Muscle of leg (tissue), 11 donors: ENCODE results near the gene CTXND1. TPM values are rescaled to one million over a fixed set of nuclear protein-coding genes. Genes with fewer than 3 reads are reported as not detected.
A peak's percentile ranks its signal among the peaks of the same experiment; 100 is the strongest.

ENCODE experiments used
- DNase-seq: peaks from one replicate; pipeline ENCODE4 v3.0.0; 2013
- H3K27ac ChIP-seq: one replicate; pipeline ENCODE4 v1.5.1; 2013; ENCODE audit warnings: mild to moderate bottlenecking, low read length, control low read depth
- H3K27me3 ChIP-seq: one replicate; pipeline ENCODE4 v1.6.1; 2013; ENCODE audit warnings: low read length; ENCODE audit not compliant: control insufficient read depth, insufficient read depth
- H3K36me3 ChIP-seq: one replicate; pipeline ENCODE4 v1.6.1; 2013; ENCODE audit warnings: low read length; ENCODE audit not compliant: control insufficient read depth, insufficient read depth
- H3K4me1 ChIP-seq: one replicate; pipeline ENCODE4 v1.6.1; 2013; ENCODE audit warnings: low read length; ENCODE audit not compliant: control insufficient read depth, insufficient read depth
- H3K4me3 ChIP-seq: one replicate; pipeline ENCODE4 v1.5.1; 2013; ENCODE audit warnings: low read length, control low read depth
- H3K9me3 ChIP-seq: replicated peaks from 2 replicates; pipeline ENCODE4 v1.6.1; 2013; ENCODE audit warnings: low read depth, low read length; ENCODE audit not compliant: control insufficient read depth
- WGBS: methylation state at CpG from one replicate; pipeline ENCODE4 v1.1.5; 2013; ENCODE audit warnings: missing lambda C conversion rate; ENCODE audit not compliant: insufficient coverage; 5-methylcytosine and 5-hydroxymethylcytosine counted together
- polyA plus RNA-seq, 8 donors: library from polyadenylated mRNA; unstranded; fragments of 120-200 nt; gene quantifications; one replicate each; pipeline versions ENCODE4 v1.2.1 to v1.2.3, GENCODE V29; 2013; ENCODE audit warnings: inconsistent platforms in 1 of 8, low replicate concordance in 1 of 8; ENCODE audit not compliant: insufficient read length in 8 of 8, insufficient read depth in 1 of 8
- total RNA-seq: library from RNA; stranded (reverse); fragments of 120-200 nt; gene quantifications from one replicate; pipeline ENCODE4 v1.2.4, GENCODE V29; 2013

Gene CTXND1
- total and polyA plus RNA-seq, 9 donors = 0.44 to 1.9 (median 0.83) TPM

DNA sequence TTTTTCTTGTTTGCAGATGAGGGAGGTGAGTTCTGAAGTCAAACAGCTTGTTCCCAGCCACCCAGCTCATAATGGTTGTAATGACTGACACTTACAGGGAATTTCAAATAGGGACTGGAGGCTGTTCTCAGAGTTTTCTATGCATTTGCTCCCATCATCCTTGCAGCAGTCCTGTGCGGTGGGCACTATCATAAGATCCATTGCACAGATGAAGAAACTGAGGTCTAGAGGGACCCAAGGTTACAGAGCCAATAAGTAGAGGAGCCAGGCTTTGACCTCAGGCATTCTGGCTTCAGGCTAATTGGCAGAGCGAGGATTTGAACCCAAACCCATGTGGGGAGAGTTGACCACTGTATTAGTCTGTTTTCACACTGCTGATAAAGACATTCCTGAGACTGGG lies 66.9 kb downstream of the CTXND1 start:
- Histone ChIP-seq H3K9me3 (no peaks in the 10 kb centered on the region), H3K4me1 (peaks cover 27% of the 10 kb centered on the region), H3K27ac (no peak overlapping the region), H3K36me3 (peaks cover 16% of the 10 kb centered on the region), H3K27me3 (no peaks in the 10 kb centered on the region), H3K4me3 (no peak overlapping the region)
- whole genome bisulfite sequencing = 95% methylated on average over 2 of the region's 2 CpGs
- DNase-seq = no peak

DNA sequence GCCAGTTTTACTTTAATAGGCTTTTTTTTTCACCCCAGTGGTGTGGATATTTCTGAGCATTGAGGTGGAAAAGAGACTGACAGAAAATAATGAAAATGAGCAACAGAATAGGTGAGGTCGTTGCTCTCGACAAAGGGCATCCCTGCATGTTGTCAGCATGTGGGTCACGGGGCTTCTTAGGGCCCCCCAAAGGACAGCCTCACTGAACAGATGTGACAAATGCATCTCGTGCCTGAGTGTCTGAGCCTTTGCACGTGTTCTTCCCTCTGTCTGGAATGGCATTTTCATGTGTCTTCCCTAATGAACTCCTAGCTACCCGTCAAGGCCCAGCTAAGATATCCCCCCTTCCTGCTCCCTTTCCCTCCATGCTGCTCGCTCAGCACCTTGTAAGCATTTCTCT lies 67.5 kb downstream of the CTXND1 start:
- H3K4me3 ChIP-seq = no peak overlapping the region
- no peak for DNase-seq
- peaks cover 27% of the 10 kb centered on the region for H3K4me1 ChIP-seq
- no peaks in the 10 kb centered on the region for H3K9me3 ChIP-seq
- WGBS = 85% methylated on average over 6 of the region's 7 CpGs
- no peaks in the 10 kb centered on the region for H3K27me3 ChIP-seq
- no peak overlapping the region for H3K27ac ChIP-seq
- H3K36me3 ChIP-seq = peaks cover 16% of the 10 kb centered on the region

DNA sequence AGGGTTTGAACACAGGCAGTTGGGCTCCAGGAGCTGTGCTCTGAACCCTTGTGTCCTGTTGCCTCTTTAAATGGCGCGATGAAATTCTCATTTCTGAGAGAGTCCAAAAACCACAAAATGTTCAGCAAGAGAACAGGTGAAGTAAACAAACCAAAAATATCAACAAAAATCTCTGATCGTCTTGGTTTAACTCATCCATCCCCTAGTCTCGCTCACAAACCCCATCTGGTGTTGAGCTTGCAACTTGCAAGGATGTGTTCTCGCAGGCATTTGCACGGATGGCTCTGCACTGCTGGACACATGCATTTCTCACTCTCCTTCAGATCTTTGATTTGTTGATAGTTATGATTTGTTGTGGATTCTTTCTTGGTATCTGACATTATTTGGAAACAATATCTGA lies 68.1 kb downstream of the CTXND1 start:
- H3K27ac ChIP-seq = no peak overlapping the region
- H3K9me3 ChIP-seq = no peaks in the 10 kb centered on the region
- no peaks in the 10 kb centered on the region for H3K27me3 ChIP-seq
- peaks cover 16% of the 10 kb centered on the region for H3K36me3 ChIP-seq
- WGBS = 67% methylated on average over 3 of the region's 6 CpGs
- H3K4me1 ChIP-seq = peaks cover 29% of the 10 kb centered on the region
- DNase-seq = peak; percentile 16
- H3K4me3 ChIP-seq = no peak overlapping the region

DNA sequence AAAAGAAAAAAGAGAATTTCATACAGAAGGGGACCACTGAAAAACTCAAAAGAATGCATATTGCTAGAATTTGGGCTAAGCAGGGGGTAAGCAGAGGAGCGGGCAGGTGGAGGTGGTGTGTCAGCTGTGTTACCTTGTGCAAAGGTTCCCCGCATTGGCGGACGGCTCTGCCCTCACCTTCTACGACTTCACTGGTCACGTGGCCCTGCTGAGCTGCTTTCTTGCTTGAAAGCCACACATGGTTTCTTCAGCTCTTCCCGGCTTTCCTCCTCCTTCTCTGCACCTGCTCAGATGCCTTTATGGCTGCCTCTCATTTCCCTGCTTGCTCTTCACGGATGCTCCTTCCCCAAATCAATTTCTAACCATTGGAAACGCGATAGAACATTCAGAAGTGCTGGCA lies 68.7 kb downstream of the CTXND1 start:
- peak; percentile 14 for DNase-seq
- no peak overlapping the region for H3K4me3 ChIP-seq
- whole genome bisulfite sequencing = 85% methylated on average over 10 of the region's 10 CpGs
- peaks cover 16% of the 10 kb centered on the region for H3K36me3 ChIP-seq
- no peak overlapping the region for H3K27ac ChIP-seq
- H3K27me3 ChIP-seq = no peaks in the 10 kb centered on the region
- H3K4me1 ChIP-seq = peaks cover 29% of the 10 kb centered on the region
- H3K9me3 ChIP-seq = no peaks in the 10 kb centered on the region

DNA sequence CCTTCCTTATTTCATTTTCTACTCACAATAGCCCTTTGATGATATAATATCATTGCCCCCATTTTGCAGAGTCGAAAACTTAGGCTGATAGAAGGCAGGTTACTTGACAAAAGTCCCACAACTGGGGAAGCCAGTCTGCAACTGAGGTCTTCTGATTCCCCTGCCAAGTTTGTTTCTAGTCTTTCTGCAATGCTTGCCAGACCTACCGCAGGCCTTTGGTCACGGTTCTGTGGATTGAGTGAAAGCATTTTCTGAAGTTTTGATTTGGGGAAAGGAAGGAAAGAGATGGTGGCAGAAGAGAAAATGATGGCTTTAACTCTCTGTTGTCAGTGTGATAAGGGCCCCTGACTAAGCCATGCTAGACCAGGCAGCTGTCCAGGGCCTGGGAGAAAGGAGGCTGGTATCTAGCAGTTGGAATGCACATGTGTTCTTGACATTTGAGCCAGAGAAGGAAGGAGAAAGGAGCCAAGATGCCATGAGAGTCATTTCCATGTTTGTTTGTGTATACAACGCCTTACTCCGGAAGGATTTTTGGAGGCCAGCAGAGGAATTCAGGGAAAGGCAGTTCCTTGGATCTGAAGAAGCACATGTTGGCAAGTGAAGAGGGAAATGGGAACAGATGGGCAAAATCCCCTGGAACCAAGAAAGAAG lies 69.3 kb downstream of the CTXND1 start:
- Histone ChIP-seq H3K36me3 (peaks cover 16% of the 10 kb centered on the region), H3K4me1 (peaks cover 29% of the 10 kb centered on the region), H3K27ac (no peak overlapping the region), H3K4me3 (no peak overlapping the region), H3K9me3 (no peaks in the 10 kb centered on the region), H3K27me3 (no peaks in the 10 kb centered on the region)
- 64% methylated on average over 4 of the region's 5 CpGs for WGBS
- DNase-seq = peak; percentile 78

DNA sequence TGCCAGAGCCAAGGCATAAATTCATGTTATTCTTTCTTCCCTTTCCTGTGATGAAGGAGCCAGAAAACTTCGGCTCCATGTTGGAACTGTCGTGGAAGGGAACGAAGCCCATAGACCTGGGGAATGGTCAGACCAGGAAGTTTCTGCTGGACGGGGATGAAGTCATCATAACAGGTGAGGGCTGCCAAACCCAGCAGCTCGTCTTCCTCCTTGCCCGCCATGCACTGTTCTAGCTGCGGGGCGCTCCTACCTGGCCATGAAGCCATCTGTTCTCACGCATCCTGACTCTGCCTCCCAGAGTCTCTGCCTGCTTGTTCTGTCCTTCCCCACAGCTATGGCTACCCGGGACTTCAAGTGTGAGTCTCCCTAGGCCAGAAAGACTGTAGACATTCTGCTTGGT lies 71.0 kb downstream of the CTXND1 start:
- H3K27me3 ChIP-seq = no peaks in the 10 kb centered on the region
- no peak overlapping the region for H3K4me3 ChIP-seq
- peaks cover 29% of the 10 kb centered on the region for H3K4me1 ChIP-seq
- no peak for DNase-seq
- no peaks in the 10 kb centered on the region for H3K9me3 ChIP-seq
- no peak overlapping the region for H3K27ac ChIP-seq
- 86% methylated on average over 9 of the region's 10 CpGs for whole genome bisulfite sequencing
- H3K36me3 ChIP-seq = peaks cover 11% of the 10 kb centered on the region

DNA sequence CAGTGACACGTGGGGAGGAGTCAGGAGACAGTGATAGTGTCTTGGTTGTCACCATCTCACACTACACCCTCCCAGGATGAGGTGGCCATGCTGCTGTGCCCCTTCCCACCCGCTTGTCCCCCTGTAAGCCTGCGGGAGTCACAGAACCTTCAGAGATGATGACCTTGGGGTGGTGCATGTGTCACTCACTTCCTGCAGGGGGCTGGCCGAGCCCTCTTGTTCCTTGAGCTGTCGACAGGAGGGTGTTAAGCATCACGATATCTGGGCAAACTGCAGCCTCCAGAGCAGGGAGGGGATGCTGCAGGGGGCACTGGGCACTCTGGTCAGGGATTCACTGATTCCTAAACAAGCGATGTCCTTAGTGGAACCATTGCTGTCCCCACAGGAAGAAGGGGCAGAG lies 71.5 kb downstream of the CTXND1 start:
- H3K36me3 ChIP-seq = peaks cover 6% of the 10 kb centered on the region
- no peak overlapping the region for H3K4me3 ChIP-seq
- H3K9me3 ChIP-seq = no peaks in the 10 kb centered on the region
- no peak for DNase-seq
- WGBS = 56% methylated on average over 5 of the region's 7 CpGs
- H3K27ac ChIP-seq = no peak overlapping the region
- peaks cover 29% of the 10 kb centered on the region for H3K4me1 ChIP-seq
- H3K27me3 ChIP-seq = no peaks in the 10 kb centered on the region

DNA sequence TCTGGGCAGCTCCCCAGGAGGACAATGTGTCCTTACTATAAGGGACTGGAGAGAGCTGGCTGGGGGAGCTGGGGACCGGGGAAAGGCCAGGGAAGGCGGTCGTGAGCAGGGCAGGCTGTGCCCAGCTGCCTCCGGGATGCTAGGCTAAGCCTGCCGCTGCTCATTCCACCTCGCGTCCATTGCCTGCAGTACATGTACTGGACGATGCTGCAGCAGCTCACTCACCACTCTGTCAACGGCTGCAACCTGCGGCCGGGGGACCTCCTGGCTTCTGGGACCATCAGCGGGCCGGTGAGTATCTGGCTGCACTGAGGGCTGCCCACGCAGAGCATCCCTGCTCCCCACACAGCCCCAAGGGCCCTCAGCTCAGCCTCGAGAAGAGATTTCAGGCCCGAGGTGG lies 72.1 kb downstream of the CTXND1 start:
- Histone ChIP-seq H3K36me3 (peaks cover 3% of the 10 kb centered on the region), H3K27me3 (no peaks in the 10 kb centered on the region), H3K27ac (no peak overlapping the region), H3K4me3 (no peak overlapping the region), H3K9me3 (no peaks in the 10 kb centered on the region), H3K4me1 (peaks cover 29% of the 10 kb centered on the region)
- WGBS = 84% methylated on average over 13 of the region's 16 CpGs
- peak; percentile 23 for DNase-seq

DNA sequence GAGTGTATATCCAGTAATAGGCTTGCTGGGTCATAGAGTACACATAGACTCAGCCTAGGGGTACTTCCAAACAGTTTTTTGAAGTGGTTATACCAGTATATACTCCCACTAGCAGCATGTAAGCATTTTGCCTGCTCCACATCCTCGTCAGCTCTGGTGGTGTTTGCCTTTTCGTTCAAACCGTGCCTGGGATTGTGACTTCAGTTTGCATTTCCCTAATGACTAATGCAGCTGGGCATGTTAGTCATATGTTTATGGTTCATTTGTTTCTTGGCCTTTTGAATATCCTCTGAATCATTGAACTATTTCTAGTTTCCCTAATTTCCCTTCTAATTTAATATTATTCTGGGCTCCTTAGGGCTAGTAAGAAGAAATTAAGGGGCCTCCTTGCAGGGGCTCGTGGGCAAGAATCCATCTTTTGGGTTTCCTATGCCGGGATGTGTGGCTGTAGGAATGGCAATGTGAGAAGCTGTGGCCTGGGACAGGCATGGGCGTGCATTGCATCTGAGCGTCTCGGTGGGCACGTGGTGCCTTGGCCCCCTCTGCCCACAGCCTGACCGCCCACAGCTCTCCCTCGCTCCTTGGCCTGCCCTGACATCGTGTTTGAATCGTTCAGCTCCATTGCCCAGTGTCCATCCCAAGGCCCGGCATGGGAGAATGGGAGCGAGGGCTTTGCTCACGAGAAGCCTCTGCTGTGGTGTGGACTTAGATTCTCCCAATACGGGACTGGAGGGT lies 72.8 kb downstream of the CTXND1 start:
- Histone ChIP-seq H3K27me3 (no peaks in the 10 kb centered on the region), H3K4me3 (no peak overlapping the region), H3K27ac (no peak overlapping the region), H3K9me3 (no peaks in the 10 kb centered on the region), H3K4me1 (peaks cover 29% of the 10 kb centered on the region), H3K36me3 (peaks cover 3% of the 10 kb centered on the region)
- WGBS = 91% methylated on average over 14 of the region's 17 CpGs
- peak; percentile 46 for DNase-seq

DNA sequence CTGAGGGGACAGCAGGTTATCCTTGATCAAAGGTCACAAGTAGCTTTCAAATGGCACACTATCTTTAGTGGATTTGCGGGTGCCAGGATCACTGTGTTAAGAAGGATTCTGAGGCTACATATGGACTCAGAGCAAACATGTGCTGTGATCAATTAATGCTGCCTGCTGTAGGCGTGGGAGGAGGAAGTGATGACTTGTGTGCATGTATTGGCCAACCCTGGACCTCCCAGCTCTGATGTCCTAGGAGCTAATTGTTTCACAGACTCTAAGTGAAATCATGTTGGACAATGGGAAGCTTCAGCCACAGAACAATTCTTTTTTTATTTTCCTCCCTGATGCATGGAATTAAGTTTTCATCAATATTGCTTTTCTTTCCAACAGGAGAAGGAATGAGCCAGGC lies 74.9 kb downstream of the CTXND1 start:
- peaks cover 5% of the 10 kb centered on the region for H3K36me3 ChIP-seq
- H3K4me1 ChIP-seq = peaks cover 13% of the 10 kb centered on the region
- no peaks in the 10 kb centered on the region for H3K9me3 ChIP-seq
- H3K4me3 ChIP-seq = no peak overlapping the region
- 63% methylated on average over 2 of the region's 2 CpGs for WGBS
- H3K27ac ChIP-seq = no peak overlapping the region
- H3K27me3 ChIP-seq = no peaks in the 10 kb centered on the region
- no peak for DNase-seq
